HG03558 (cell line): ENCODE data around the gene DNAH3.
"Not testable (repeated sequence)": the region's sequence is repeated elsewhere in the genome, so short reads cannot be mapped to it uniquely, and the experiment has no call there.

ENCODE experiments used
- ATAC-seq: cut with Tn5 transposase; IDR thresholded peaks from one replicate; pipeline ENCODE4 v1.9.1; 2021; ENCODE audit warnings: moderate number of reproducible peaks; ENCODE audit not compliant: unreplicated experiment; ENCODE audit errors: extremely low read depth

Gene DNAH3

GRCh38 chr16:21076186-21076883 is 74.3 kb downstream of the DNAH3 start:
- no peak for ATAC-seq

DNA sequence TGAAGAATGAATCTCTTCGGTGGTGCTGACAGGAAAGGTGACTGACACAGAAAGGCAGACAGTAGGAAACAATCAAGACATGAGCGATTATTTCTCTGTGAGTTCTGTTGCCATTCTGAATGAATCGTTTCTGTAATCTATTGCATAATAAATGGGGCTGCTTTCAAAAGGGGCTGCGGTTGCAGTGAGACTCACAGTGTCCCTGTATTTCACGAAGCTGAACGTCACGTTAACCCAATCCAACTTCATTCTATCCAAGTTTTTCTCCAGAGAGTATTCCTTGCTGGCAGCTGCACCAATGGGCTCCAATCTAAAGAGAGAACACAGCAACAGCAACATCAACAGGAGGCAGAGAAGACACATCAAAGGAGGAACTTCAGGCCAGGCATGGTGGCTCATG is 75.4 kb downstream of the DNAH3 start:
- ATAC-seq, result no peak

DNA sequence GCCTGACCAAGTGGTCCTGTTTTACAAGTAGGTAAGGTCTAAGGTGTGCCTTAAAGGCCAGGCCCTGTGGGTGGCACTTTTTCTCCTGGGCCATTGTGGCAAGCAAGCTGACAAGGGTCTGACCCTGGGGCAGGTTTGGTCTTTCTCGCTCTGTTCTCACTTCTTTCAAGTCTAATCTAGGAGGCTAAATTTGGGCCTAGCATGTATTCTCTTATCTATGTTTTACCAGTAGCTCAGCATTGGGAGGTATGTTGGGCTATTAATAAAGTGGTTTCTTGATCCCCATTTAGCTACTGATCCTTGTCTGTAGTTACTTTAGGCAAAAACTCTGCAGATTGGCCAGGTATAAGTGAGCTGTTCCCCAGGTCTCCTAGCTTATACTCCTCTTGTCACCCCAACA is 77.7 kb downstream of the DNAH3 start:
- no peak for ATAC-seq

DNA sequence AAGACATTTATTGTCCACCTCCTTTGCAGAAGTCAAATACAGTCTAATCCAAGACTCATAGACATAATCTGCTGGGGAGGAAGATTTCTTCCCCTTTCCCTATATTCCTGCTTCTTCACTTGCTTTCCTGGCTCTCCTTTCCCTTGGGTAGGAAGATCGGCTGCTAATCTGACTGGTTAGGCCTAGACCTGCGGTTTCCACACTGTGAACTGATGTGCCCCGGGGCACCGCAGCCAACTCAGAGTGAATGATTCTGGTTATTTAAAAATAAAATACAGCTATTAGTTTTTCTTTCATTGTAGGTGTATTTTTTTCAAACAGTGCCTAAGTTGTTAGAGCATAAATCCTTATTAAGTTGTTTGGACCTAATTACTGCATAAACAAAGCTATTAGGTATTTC is 78.9 kb downstream of the DNAH3 start:
- no peak for ATAC-seq

DNA sequence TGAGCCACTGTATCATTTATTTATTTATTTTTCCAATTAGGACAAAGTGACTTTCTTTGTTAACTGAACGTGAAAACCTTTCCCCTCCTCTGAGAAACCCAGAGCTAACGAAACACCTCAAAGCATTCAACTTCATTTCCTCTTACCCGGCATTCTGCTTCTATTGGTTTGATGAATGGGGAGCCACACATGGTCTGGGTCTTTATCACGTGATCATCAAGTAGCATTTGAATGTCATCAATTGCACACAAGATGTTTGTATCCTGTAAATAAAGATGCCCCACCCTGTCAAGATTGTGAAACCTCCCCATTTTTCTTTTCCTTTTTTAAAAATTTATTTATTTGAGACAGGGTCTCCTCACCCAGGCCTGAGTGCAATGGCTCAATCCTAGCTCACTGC is 80.1 kb downstream of the DNAH3 start:
- ATAC-seq, result no peak

DNA sequence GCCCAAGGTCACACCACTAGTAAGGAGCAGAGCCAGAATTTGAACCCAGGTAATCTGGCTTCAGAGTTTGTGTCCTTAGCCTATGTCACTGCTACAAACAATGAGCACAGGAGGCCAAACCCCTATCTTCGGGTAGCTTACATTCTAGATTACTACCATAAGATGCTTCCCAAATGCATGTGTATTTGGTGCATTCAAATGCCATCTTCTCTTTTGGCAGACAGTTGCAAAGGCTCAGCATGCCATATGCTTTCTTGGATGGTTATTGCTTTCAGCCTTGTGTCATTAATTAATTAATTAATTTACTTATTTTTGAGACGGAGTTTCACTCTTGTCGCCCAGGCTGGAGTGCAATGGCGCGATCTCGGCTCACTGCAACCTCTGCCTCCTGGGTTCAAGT is 80.7 kb downstream of the DNAH3 start:
- ATAC-seq, result no peak

DNA sequence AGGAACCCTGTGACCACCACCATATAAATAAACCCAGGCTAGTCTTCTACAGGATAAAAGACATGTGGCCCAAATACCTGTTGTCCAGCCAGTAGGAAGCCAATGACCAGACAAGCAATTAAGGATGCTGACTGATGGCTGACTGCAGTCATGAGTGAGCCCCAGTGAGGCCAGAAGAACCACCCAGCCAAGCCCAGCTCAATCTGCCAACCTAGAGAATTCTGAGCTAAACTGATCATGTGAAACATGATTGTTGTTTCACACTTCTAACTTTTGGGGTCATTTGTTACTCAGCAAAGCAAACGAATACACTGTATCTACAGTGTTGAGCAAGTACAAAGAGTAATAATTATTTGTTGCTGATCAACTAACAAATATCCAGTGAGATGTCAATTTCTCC is 86.4 kb downstream of the DNAH3 start:
- no peak for ATAC-seq

GRCh38 chr16:21063314-21063713 is 87.3 kb downstream of the DNAH3 start:
- not testable (repeated sequence) for ATAC-seq

DNA sequence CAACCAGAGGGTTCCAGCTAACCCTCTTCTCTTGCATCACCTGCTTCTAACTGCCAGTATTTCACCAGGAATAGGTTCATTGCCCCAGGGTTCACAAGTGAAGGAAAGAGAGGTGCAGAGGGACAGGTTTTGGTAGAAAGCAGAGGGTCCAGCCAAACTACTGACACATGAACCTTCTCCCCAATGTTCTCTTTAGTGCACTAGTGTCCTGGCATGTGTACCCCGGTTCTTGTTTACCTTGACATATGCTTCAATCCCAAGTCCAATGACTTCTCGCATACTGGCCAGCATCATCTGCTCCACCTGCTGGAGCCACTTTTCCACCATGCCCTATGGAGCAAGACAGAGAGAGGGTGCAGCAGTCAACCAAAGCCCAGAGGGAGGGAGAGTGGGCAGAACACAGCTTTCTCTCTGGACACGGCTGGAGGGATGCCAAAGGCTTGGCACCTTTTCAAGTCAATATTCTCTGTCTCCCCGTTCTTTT is 90.6 kb downstream of the DNAH3 start:
- no peak for ATAC-seq

DNA sequence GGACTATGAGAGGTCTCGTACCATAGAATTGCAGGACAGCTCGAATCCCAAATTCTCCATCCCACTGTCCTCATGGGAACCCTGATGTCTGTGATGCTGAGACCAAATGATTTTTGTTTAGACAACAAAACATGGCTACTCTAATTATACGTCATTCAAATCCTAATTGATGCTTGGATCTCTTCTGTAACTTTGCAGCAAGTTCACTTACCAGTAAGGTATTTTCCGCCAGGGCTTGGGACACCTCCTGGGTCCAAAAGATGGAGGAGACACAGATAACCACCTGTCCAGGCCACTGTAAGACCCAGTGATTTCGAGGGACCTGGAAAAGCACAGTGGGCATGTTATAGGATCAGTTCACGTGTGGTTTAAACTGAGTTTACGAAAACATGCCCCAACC is 92.8 kb downstream of the DNAH3 start:
- no peak for ATAC-seq

DNA sequence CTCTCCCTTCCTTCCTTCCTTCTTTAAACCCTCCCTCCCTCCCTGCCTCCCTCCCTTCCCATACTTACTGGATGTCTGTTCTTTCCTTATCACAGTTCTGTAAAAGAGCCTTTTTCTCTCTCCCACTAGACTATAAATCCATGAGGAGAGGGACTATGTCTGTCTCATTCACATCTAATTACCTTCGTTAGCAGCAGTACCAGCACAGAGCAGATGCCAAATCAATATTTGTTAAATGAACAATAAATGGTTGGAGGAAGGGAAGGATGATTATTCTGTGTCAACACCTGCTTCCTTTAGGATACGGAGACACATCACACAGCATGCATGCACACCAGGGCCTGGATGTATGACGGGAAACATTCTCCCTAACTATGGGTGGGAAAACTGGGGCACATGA is 94.2 kb downstream of the DNAH3 start:
- no peak for ATAC-seq

DNA sequence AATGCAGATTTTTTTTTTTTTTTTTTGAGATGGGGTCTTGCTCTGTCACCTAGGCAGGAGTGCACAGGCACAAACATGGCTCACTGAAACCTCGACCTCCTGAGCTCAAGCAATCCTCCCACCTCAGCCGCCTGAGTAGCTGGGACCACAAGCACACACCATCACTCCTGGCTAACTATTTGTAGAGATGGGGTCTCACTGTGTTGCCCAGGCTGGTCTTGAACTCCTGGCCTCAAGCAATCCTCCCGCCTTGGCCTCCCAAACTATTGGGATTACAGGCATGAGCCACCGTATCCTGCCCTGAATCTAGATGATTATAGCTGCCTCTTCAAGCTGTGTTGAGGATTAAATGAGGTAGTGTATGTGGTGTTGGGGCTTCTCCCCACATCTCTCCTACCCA is 94.9 kb downstream of the DNAH3 start:
- not testable (repeated sequence) for ATAC-seq

- no peak for ATAC-seq
Observed at GRCh38 chr16:21053590-21053989, 97.1 kb downstream of the DNAH3 start.

DNA sequence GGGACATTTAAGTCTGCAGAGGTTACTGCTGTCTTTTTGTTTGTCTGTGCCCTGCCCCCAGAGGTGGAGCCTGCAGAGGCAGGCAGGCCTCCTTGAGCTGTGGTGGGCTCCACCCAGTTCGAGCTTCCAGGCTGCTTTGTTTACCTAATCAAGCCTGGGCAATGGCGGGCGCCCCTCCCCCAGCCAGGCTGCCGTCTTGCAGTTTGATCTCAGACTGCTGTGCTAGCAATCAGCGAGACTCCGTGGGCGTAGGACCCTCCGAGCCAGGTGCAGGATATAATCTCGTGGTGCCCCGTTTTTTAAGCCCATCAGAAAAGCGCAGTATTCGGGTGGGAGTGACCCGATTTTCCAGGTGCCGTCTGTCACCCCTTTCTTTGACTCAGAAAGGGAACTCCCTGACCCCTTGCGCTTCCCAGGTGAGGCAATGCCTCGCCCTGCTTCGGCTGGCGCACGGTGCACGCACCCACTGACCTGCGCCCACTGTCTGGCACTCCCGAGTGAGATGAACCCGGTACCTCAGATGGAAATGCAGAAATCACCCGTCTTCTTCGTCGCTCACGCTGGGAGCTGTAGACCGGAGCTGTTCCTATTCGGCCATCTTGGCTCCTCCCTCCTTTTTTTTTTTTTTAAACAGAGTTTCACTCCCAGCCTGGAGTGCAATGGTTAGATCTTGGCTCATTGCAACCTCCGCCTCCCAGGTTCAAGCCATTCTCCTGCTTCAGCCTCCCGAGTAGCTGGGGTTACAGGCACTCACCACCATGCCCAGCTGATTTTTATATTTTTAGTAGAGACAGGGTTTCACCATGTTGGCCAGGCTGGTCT is 102.3 kb downstream of the DNAH3 start:
- ATAC-seq, result not testable (repeated sequence)

DNA sequence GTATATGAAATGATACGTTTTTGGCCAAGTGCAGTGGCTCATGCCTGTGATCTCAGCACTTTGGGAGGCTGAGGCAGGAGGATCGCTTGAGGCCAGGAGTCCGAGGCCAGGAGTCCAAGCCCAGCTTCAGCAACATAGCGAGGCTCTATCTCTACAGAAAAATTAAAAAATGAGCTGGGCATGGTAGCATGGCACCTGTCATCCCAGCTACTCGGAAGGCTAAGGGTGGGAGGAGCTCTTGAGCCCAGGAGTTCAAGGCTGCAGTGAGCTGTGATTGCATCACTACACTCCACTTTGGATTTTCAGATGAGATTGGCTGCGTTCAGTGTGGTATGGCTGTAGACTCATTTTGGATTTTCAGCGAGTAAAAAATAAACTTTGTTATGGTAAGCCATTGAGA is 112.4 kb downstream of the DNAH3 start:
- no peak for ATAC-seq

DNA sequence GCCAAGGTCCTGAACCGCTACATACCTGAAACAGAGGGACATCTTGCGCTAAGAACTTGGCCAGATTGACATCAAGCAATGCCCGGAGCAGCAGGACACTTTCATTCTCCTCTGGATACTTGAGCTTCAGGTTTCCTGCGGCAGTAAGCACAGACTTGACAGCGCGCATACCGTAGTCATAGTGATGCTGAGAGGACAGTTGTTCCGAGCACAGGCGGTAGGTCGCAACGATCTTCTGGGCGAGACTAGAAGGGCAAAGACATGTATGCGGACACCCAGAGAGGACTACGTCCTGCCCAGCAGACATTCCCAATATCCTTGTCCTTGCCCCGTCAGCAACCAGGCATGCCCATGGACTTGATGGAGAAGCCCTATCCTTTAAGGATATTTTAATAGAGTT is 112.9 kb downstream of the DNAH3 start:
- ATAC-seq, result no peak

GRCh38 chr16:21037168-21037567 is 113.5 kb downstream of the DNAH3 start:
- no peak for ATAC-seq

- ATAC-seq, result no peak
Observed at GRCh38 chr16:21036471-21036870, 114.2 kb downstream of the DNAH3 start.

GRCh38 chr16:21033704-21034103 is 116.9 kb downstream of the DNAH3 start:
- ATAC-seq, result no peak

DNA sequence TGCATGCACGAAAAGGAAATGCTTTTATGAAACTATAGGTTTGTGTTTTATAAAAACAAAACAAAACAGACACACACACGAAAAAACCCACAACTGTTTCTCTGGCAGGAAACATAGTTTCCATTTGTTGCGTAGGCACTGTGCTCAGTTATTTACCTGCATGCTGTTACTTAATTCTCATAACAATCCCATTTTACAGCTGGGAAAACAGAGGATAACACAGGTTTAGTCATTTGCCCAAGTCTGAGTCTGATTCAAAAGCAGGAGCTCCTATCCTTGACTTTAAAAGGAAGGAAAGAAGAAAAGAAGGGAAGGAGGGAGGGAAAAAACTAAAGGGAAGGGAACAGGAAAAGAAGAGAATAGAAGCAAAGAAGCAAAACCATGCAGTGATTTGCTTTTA is 117.4 kb downstream of the DNAH3 start:
- ATAC-seq, result no peak

GRCh38 chr16:21028728-21029127 is 121.9 kb downstream of the DNAH3 start:
- ATAC-seq, result no peak

GRCh38 chr16:21026846-21027245 is 123.8 kb downstream of the DNAH3 start:
- no peak for ATAC-seq
